CD4-positive, alpha-beta T cell treated with Interferon alpha-2 for 1 hour (primary cell): ENCODE measurements around the gene PRPF38A.

Experiments
- DNase-seq, 2 donors: peaks; one replicate each; pipeline ENCODE4 v3.0.0-alpha.2; 2020 to 2022

Gene PRPF38A

GRCh38 chr1:52469108-52469507, 64.7 kb downstream of the PRPF38A start:
- no peak for DNase-seq
